GM21381 (cell line): ENCODE measurements around the gene GDF3.
"Not testable (repeated sequence)": the region's sequence is repeated elsewhere in the genome, so short reads cannot be mapped to it uniquely, and the experiment has no call there.

ENCODE experiments used
- ATAC-seq: cut with Tn5 transposase; IDR thresholded peaks from one replicate; pipeline ENCODE4 v1.9.1; 2021; ENCODE audit warnings: mild to moderate bottlenecking, moderate library complexity; ENCODE audit not compliant: unreplicated experiment

GDF3 gene

DNA sequence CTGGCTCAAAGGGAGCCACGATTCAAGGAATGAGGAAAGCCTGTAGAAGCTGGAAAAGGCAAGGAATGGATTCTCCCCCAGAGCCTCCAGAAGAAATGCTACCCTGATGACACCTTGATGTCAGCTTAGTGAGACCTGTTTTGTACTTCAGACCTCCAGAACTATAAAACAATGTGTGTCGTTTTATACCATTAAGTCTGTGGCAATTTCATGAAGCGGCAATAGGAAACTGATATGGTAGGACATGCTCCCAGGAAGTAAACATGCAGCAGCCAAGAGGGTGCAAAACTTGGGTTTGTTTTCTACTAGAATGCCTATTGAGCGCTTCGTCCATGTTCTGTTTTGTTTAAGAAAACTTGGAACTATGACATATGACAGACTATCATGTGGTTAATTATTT, 27.4 kb downstream of the GDF3 start:
- ATAC-seq, result no peak

DNA sequence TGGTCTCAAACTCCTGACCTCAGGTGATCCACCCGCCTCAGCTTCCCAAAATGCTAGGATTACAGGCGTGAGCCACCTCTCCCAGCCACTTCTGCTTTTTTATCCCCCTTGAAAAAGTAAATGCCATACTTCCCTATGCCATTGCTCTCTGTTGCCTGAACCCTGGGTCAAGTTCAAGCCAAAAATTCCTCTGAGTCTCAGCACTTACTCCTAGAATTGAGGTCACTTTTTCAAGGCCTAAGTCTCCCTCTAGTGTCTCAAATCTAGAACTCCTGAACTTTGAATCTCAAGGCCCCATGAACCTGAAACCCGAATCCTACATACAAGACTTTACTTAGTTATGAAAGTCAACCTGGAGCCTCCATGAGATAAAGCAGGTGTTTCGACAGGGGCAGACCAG, 28.4 kb downstream of the GDF3 start:
- ATAC-seq, result no peak

DNA sequence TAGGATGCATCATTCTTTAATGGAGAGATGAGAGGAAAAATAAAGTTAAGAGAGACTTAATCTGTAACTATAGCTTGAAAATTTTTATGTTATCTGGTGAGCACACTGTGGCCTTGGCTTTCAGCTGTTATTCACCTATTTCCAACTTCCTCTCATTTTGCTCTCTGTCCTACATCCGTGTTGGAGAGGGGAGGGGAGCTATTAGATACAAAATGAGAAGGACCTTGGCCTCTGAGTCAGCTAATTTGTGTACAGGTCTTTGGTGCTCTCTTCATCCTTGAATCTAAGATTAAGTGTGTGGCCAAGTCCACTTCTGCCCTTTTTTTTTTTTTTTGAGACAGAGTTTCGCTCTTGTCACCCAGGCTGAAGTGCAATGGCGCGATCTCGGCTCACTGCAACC, 29.0 kb downstream of the GDF3 start:
- no peak for ATAC-seq

GRCh38 chr12:7661741-7662140, 33.8 kb downstream of the GDF3 start:
- ATAC-seq, result no peak

GRCh38 chr12:7656121-7656520, 39.5 kb downstream of the GDF3 start:
- ATAC-seq, result no peak

GRCh38 chr12:7650091-7650490, 45.5 kb downstream of the GDF3 start:
- no peak for ATAC-seq

DNA sequence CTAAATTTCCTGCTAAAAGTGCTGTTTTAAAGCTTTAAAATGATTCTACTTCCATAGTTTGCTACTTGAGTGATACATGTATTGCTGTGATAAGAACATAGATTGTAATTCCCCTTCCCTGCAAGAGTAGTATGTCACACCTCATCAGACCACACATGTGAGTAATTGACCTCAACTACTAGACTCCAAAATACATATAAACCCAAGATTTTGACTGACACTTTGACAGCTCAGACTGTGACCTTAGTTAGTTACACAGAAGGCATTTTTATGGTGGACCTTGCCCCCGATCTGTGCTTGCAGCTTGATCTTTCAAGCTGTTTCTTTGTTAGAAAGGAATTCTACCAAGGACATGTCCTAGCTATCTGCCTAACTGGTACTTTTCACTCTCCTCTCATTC, 48.5 kb downstream of the GDF3 start:
- ATAC-seq, result no peak

DNA sequence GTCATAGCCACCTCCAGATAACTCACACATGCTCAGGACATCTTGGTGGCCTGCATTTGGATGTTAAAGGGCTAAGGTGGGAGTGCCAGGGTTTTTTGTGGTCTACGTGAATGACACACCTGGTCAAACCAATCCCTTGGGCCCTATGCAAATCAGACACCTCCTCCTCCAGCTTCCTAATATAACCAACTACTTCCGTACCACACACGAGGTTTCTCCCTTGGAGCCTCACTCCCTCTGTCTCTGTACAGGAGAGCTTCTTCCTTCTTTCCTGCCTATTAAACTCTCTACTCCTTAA, 49.4 kb downstream of the GDF3 start:
- no peak for ATAC-seq

GRCh38 chr12:7645395-7646177, 50.0 kb downstream of the GDF3 start:
- ATAC-seq, result no peak

- ATAC-seq, result no peak
These were observed 52.7 kb downstream of the GDF3 start for GRCh38 chr12:7642876-7643309.

GRCh38 chr12:7642287-7642686, 53.3 kb downstream of the GDF3 start:
- no peak for ATAC-seq

DNA sequence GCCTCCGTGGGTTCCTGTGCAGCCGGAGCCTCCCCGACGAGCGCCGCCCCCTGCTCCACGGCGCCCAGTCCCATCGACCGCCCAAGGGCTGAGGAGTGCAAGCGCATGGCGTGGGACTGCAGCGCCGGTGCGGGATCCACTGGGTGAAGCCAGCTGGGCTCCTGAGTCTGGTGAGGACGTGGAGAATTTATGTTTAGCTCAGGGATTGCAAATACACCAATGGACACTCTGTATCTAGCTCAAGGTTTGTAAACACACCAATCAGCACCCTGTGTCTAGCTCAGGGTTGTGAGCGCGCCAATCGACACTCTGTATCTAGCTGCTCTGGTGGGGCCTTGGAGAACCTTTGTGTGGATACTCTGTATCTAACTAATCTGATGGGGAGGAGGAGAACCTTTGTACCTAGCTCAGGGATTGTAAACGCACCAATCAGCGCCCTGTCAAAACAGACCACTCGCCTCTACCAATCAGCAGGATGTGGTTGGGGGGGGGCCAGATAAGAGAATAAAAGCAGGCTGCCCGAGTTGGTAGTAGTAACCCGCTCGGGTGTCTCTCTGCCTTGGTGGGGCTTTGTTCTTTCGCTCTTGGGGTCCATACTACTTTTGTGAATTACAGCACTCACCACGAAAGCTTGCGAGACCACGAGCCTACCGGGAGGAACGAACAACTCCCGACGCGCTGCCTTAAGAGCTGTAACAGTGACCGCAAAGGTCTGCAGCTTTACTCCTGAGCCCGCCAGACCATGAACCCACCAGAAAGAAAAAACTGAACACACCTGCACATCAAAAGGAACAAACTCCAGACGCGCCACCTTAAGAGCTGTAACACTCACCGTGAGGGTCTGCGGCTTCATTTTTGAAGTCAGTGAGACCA, 55.2 kb downstream of the GDF3 start:
- ATAC-seq, result not testable (repeated sequence)
